Measurements from ENCODE around the gene IRF7.

The IRF7 gene

DNA sequence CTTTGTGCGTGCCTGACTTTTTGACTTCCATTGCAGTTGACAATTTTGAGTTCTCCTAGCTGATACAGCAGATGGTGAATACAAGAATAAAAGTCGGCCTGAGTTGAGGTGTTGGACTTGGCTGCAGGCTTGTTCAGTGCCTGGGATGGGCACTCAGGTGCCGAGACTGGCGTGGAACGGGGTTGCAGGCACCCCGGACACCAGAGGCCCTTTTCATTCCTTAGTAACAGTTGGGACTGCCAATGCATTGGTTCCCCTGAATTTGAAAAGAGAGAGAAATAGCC lies 38.2 kb downstream of the IRF7 start:
- DNase-seq = no peak

DNA sequence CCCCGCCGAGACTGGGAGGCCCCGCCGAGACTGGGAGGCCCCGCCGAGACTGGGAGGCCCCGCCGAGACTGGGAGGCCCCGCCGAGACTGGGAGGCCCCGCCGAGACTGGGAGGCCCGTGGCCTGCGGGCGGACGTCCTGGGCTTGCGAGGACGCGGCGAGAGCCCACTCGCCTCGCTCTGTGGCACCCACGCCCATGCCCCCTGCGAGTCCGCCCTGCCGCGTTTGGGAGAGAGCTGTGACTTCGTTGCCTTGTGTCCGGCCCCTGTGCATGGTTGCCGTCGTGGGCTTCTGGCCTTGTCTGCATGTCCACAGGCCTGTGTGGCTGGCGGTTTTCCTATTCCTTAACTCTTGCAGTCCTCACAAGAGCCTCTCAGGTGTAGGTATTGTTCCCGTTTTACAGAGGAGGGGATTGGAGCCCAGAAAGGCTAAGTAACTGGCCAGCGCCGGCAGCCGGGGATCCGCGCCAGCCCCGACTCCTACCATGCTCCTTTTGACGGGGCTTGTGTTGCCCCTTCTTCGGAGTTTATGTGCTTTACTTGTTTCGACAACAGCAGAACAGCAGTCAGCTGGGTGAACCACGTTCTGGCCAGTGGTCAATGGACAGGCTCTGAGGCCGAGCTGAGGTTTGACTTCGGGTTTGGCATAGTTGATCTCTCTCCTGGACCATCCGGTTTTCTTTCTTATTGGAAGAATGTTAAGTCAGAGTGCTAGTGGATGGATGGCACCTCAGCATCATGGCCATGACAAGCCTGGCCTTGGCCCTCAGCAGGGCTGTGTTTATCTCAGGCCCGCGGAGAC lies 38.7 kb downstream of the IRF7 start:
- DNase-seq = no peak

- DNase-seq = peak; percentile 95 to 96
Observed at GRCh38 chr11:575996-576768, 39.6 kb downstream of the IRF7 start, which contains the start of gene PHRF1. PHRF1 (plus strand) TSS chr11:576470; CDS start chr11:581513, 5,043 bp downstream.

GRCh38 chr11:575313-575995 lies 40.3 kb downstream of the IRF7 start:
- no peak for DNase-seq

DNA sequence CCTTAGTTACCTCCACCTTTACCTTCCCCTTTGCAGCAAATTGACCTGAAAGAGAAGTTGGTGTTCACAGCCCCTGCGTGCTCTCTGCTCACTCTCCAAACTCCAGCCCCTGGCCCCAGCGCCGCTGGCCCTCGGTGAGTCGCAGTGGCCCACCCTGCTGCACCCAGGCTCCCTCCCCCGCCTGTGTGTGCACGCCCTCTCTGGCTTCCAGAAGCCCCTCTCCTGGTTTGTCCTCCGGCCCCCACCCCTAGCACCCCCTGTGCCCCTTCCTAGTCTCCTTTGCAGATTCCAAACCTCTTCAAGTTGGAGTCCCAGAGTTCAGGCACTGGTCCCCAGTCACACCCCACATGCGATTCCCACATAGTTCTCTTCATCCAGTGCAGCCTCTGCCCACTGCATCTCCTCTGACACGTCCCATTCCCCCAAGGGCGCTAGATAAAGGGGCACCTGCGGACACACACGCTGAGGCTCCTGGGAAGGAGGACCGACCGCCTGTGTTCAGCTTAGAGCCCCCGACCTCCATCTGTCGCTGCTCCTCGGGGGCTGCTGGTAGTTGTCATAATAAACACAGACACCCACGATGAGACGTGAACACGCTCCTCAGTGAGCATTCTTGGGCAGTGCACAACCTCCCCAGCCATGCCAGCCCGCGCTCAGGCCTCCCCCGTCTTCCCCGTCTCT lies 41.0 kb downstream of the IRF7 start:
- no peak for DNase-seq

DNA sequence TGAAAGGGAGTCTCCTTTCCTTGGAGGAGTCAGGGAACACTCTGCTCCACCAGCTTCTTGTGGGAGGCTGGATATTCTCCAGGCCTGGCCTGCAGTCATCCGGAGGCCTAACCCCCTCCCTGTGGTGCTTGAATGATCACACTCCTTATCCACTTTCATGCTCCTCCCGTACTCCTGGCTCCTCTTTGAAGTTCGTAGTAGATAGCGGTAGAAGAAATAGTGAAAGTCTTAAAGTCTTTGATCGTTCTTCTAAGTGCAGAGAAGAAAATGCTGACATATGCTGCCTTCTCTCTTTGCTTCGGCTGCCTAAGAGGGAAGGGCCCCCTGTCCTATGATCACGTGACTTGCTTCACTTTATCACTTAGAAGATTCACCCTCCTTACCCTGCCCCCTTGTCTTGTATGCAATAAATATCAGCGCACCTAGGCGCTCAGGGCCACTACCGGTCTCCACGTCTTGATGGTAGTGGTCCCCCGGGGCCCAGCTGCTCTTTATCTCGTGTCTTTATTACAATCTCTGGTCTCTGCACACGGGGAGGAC lies 41.6 kb downstream of the IRF7 start:
- DNase-seq = peak in 1 of 2 donors; percentile 55

DNA sequence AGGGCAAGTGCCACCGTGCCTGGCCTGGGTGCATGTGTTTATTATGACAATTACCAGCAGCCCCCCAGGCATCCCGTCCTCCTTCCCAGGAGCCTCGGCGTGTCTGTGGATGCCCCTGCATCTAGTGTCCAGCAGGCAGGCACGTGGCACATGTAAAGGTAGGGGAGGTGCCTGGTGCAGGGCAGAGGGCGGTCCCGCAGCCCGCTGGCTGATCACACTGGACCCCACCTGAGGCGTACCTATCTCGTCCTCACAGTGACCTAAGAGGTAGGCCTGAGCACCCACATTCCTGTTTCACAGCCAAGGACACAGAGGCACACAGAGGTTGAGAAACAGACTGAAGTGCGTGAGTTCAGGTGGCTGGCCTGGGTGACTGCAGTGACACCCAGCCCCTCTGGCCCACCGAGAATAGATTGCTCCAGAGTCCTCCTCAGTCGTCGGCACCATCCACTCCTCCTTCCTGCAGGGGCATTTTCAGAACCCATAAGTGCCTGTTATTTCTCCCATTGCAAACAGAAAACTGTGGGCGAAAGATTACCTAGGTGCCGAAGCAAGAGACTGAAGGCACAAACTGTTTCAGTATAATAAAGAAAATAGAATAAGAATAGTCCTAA lies 42.5 kb downstream of the IRF7 start:
- no peak for DNase-seq

DNA sequence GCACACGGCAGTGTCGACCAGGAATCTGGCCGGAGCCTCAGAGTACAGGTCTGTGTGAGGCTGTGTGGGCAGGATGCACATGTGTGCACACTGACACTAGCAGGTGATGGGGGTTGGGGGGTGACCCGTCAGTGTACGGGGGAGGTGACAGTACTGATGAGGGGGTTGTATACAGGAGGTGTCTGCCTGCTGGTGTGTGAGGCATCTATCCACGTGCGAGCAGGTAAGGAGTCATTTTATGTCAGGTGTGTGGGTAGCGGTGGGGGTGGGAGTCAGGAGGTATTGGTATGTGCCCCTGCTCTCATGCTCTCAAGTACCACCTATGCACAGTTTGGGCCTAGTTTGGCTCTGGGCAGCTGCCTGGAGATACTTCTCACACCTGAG lies 44.0 kb downstream of the IRF7 start:
- no peak for DNase-seq

DNA sequence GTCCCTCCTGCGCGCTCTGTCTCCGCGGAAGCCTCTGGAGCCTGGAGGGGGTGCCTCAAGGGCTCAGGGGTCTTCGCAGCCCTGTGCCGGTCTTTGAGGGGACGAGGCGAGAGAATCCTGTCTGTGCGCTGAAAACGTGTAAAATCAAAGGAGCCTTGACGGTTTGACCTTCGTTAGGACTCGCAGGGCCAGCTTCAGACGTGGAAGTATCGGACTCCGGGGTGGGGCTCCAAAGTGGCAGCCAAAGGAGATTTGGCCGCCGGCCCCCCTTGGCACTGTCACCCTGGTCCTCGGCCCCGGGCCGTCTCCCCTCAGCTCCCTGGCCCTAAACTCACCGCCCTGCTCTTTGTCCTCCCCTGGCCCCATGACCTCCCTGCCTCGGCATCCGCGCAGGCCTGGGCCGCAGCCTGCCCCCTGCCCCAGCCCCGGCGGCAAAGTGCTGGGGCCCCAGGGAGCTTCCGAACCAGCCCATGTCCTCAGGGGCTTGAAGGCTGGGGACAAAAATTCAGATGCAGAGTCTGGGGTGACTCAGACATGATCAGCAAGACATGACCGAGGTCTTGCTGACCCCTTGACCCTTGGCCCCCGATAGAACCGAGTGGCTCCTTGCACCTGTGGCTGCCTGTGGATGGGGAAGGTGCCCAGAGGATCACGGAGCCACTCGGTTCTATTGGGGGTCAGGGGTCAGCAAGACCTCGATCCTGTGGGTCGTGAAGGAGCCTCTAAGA lies 46.4 kb downstream of the IRF7 start:
- no peak for DNase-seq

DNA sequence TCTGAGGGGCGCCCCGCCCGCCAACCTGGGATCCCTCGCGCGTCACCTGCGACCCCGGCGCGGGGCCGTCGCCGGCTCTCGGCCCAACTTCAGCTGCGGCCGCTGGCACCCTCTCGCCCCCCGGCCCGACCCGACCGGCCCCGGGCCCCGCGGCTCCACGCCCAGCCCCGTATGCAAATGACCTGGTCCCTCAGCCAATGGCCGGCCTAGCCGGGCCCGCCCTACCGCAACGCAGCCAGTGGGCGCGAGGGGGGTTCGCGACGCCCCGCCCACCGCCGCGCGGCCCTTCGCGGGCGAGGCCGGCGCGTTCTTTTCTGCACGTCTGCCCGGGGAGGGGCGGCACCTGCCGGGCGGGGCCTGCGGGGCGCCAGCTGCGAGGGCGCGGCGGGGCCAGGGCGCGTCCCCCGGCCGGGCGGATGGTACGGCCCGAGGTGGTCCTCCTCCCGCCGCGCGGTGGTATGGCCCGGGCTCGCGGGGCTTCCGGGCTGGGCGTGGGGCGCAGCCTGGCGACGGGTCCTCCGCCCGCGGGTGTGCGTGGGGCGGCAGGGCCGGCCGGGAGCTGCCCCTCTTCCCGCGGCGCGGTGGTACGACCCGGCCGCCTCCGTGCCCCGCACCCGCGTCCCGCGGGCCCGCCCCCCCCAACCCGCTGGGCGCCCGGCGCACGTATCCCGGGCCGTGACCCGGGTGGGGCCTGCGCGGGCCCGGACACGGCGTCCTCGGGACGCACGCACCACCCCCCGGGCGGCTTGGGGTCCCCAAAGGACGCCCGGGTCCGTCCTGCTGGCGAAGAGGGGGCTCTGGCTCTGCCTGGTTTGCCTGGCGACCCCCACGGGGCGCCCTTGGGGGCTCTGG lies 47.2 kb downstream of the IRF7 start:
- peak; percentile 94 to 95 for DNase-seq

GRCh38 chr11:567629-568292 lies 48.0 kb downstream of the IRF7 start:
- DNase-seq = no peak

DNA sequence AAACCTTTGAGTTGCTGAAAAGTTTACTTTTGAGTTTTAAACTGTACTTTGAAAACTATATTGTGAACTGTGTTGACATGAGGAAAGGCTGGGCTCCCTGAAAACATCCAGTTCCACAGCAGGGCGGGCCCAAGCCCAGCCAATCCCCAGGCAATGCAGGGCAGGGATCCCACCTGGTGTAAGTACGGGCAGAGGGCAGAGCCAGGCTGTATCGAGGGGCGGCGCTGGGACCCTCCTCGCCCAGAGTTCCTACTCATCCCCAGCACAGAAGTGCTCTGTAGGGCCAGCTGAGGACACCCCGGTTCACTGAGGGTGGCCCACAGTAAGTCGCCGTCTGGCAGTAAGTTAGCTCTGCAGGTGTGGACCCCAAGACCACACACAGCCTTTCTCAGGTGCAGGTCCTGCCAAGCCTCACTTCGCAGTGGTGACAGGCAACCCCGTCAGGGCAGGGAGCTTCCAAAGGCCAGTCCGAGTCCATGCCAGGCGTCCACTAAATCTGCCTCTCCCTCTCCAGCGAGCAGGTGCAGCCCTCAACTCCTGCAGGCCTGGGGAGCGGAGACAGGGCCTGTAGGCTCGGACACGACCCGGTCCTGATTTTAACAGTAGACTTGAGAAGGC lies 48.6 kb downstream of the IRF7 start:
- no peak for DNase-seq

DNA sequence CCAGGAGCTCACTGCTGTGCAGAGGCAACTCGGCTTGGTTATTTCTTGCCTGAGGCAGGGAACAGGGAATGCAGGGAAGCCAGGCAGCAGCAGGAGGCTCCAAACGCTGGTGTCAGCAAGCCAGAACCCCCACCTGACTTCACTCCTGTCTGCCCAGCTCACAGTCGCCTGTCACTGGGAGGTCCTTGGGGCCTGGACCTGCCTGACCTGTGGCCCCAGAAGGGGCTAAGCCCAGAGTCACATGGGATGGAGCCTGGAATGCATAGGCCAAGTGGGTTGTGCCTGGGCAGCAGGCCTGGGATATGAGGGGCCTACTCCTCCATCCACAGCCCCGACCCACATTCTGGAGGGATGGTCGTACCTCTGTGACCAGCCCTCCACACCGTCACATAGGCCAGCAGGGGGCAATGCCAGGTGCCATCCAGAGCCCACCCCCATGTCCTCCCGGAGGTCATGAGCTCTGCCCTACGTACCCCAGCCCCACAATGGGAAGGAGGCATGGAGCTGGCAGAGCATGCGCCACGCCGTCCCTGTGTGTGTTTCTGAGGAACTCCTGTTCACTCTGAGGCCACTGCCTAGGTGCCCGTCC lies 49.7 kb downstream of the IRF7 start:
- no peak for DNase-seq

GRCh38 chr11:563812-564578 lies 51.8 kb downstream of the IRF7 start:
- no peak for DNase-seq

DNA sequence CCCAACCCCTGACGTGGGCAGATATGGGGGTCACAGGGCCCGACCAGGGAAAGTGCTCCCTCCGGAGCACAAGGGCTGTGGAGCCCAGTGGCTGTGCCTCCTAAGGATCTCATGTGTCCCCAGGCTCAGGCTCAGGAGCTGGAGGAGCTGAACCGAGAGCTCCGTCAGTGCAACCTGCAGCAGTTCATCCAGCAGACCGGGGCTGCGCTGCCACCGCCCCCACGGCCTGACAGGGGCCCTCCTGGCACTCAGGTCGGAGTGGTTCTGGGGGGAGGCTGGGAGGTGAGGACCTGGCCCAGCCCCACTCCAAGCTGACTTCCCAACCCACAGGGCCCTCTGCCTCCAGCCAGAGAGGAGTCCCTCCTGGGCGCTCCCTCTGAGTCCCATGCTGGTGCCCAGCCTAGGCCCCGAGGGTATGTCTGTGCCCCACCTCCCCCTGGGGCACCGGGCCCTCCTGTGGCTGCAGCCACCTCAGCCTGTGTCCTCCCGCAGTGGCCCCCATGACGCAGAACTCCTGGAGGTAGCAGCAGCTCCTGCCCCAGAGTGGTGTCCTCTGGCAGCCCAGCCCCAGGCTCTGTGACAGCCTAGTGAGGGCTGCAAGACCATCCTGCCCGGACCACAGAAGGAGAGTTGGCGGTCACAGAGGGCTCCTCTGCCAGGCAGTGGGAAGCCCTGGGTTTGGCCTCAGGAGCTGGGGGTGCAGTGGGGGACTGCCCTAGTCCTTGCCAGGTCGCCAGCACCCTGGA lies 52.5 kb downstream of the IRF7 start:
- DNase-seq = no peak

All from CD4-positive, alpha-beta T cell treated with Interleukin-4 for 1 hour (primary cell).